ENCODE results near the gene IL9. TPM values are rescaled to one million over a fixed set of nuclear protein-coding genes. Genes with fewer than 3 reads are reported as not detected.

Gene IL9
- total RNA-seq, 1 experiment from 2014 or later, result not detected

DNA sequence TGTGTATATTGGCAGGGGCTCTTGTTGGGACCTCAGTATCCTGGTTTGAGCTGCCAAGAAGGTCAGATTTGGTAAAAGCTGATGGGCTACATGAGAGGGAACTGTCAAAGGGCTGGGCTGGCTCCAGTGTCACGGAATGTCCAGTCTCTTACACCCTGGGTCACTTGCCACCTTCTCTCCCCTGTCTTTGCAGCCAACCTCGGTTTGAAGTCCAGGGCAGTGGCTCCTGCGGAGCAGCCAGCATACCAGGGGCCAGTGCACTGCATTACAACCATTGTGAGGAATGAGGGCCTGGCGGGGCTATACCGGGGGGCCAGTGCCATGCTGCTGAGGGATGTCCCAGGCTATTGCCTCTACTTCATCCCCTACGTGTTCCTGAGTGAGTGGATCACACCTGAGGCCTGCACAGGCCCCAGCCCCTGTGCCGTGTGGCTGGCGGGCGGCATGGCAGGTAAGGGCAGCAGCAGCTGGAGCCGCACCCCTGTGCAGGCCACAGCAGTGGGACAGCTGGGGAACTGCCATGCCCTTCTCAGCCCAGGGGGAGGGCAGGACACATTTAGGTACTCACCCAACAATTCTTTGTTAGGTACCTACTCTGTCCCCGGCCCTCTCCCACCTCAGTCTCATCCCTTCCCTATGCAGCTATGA, 24.2 kb downstream of the IL9 start:
- POLR2A ChIA-PET, result no interaction called here

DNA sequence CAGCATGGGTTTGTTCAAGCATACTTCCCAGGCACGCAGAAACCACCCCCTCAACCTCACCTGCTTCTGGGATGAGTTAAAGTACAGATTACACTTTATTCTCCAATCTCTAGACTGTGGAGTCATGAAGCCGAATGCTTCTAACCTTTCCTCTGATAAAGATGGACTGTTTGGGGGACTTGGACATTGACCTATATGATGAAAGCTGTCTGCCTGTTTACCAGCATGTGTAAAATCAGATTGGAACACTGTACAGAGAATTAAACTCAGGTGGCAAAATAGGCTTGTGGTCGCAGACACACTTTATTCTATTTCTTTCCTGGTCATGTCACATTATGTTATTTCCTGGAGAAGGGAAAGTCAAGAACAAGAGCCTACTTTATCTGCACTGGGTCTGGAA, 25.7 kb downstream of the IL9 start:
- in situ Hi-C loops (cut with HindIII; ENCODE audit: low pct_unique_long_range_greater_than_20kb, low sequenced_read_pairs), result no loop called here
- Histone ChIP-seq H3K27me3 (ENCODE audit: control insufficient read depth, insufficient read depth, low read length) (peaks cover 8% of the 10 kb centered on the region), H3K9me3 (ENCODE audit: control insufficient read depth, insufficient read depth, low read depth, low read length) (no peaks in the 10 kb centered on the region), H3K36me3 (ENCODE audit: control insufficient read depth, insufficient read depth, low read length) (no peaks in the 10 kb centered on the region), H3K27ac (ENCODE audit: low read length) (no peak overlapping the region), H3K4me1 (ENCODE audit: control insufficient read depth, insufficient read depth, low read length) (no peaks in the 10 kb centered on the region), H3K4me3 (ENCODE audit: low read depth in 2 of 2, low read length in 2 of 2) (no peak overlapping the region)
- TF ChIP-seq SIN3A (IDR thresholded peaks at IDR 0.05; ENCODE audit: borderline replicate concordance, insufficient read depth, low read depth, low read length), result no peak
- TF ChIP-seq, protein P1, sequence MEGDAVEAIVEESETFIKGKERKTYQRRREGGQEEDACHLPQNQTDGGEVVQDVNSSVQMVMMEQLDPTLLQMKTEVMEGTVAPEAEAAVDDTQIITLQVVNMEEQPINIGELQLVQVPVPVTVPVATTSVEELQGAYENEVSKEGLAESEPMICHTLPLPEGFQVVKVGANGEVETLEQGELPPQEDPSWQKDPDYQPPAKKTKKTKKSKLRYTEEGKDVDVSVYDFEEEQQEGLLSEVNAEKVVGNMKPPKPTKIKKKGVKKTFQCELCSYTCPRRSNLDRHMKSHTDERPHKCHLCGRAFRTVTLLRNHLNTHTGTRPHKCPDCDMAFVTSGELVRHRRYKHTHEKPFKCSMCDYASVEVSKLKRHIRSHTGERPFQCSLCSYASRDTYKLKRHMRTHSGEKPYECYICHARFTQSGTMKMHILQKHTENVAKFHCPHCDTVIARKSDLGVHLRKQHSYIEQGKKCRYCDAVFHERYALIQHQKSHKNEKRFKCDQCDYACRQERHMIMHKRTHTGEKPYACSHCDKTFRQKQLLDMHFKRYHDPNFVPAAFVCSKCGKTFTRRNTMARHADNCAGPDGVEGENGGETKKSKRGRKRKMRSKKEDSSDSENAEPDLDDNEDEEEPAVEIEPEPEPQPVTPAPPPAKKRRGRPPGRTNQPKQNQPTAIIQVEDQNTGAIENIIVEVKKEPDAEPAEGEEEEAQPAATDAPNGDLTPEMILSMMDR (IDR thresholded peaks at IDR 0.05), result no peak
- TF ChIP-seq POLR2AphosphoS5 (IDR thresholded peaks at IDR 0.05; ENCODE audit: low read depth, low read length), result no peak
- TF ChIP-seq, protein P2, sequence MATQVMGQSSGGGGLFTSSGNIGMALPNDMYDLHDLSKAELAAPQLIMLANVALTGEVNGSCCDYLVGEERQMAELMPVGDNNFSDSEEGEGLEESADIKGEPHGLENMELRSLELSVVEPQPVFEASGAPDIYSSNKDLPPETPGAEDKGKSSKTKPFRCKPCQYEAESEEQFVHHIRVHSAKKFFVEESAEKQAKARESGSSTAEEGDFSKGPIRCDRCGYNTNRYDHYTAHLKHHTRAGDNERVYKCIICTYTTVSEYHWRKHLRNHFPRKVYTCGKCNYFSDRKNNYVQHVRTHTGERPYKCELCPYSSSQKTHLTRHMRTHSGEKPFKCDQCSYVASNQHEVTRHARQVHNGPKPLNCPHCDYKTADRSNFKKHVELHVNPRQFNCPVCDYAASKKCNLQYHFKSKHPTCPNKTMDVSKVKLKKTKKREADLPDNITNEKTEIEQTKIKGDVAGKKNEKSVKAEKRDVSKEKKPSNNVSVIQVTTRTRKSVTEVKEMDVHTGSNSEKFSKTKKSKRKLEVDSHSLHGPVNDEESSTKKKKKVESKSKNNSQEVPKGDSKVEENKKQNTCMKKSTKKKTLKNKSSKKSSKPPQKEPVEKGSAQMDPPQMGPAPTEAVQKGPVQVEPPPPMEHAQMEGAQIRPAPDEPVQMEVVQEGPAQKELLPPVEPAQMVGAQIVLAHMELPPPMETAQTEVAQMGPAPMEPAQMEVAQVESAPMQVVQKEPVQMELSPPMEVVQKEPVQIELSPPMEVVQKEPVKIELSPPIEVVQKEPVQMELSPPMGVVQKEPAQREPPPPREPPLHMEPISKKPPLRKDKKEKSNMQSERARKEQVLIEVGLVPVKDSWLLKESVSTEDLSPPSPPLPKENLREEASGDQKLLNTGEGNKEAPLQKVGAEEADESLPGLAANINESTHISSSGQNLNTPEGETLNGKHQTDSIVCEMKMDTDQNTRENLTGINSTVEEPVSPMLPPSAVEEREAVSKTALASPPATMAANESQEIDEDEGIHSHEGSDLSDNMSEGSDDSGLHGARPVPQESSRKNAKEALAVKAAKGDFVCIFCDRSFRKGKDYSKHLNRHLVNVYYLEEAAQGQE (IDR thresholded peaks at IDR 0.05; ENCODE audit: insufficient read depth in 1 of 2, low read depth in 2 of 2, low read length in 1 of 2), result no peak
- no peak for TF ChIP-seq TCF7L2 (IDR thresholded peaks at IDR 0.05; ENCODE audit: low read depth, low read length)
- ChIA-PET POLR2A (no interaction called here), CTCF (no interaction called here)
- DNase-seq (ENCODE audit: low read depth, low spot score), result no peak
- no TSS peak for BruUV-seq (replicated peaks)
- ATAC-seq, result no peak
- intact Hi-C loops (cut with micrococcal nuclease; ENCODE audit: unreplicated experiment), result no loop called here

More for the DNA sequence above, 24.2 kb downstream of the IL9 start:
- H3K9me3 ChIP-seq (ENCODE audit: control insufficient read depth, insufficient read depth, low read depth, low read length), result no peaks in the 10 kb centered on the region
- no peak for DNase-seq (ENCODE audit: low read depth, low spot score)
- no peak overlapping the region for H3K27ac ChIP-seq (ENCODE audit: low read length)
- H3K4me1 ChIP-seq (ENCODE audit: control insufficient read depth, insufficient read depth, low read length), result no peaks in the 10 kb centered on the region
- CTCF ChIA-PET, result interaction anchor here (0.8 kb wide), 1 partner anchor 310 kb away, joined by 3 read pairs; no protein-coding TSS in a partner anchor
- BruUV-seq (replicated peaks), result no TSS peak
- in situ Hi-C loops (cut with HindIII; ENCODE audit: low pct_unique_long_range_greater_than_20kb, low sequenced_read_pairs) (no loop called here), intact Hi-C loops (cut with micrococcal nuclease; ENCODE audit: unreplicated experiment) (no loop called here)
- peak; percentile 37; the same call in 1 of the 2 replicates for ATAC-seq
- TF ChIP-seq POLR2AphosphoS5 (IDR thresholded peaks at IDR 0.05; ENCODE audit: low read depth, low read length) (no peak), TCF7L2 (IDR thresholded peaks at IDR 0.05; ENCODE audit: low read depth, low read length) (no peak), SIN3A (IDR thresholded peaks at IDR 0.05; ENCODE audit: borderline replicate concordance, insufficient read depth, low read depth, low read length) (no peak)
- TF ChIP-seq, protein P2 (IDR thresholded peaks at IDR 0.05; ENCODE audit: insufficient read depth in 1 of 2, low read depth in 2 of 2, low read length in 1 of 2), result no peak
- TF ChIP-seq, protein P1 (IDR thresholded peaks at IDR 0.05), result no peak
- no peak overlapping the region for H3K4me3 ChIP-seq (ENCODE audit: low read depth in 2 of 2, low read length in 2 of 2)
- peaks cover 10% of the 10 kb centered on the region for H3K27me3 ChIP-seq (ENCODE audit: control insufficient read depth, insufficient read depth, low read length)
- H3K36me3 ChIP-seq (ENCODE audit: control insufficient read depth, insufficient read depth, low read length), result no peaks in the 10 kb centered on the region

Data from Panc1 (cell line).